Lower leg skin (tissue), 4 donors: Measurements from ENCODE around the gene ARF1. TPM values are rescaled to one million over a fixed set of nuclear protein-coding genes. Genes with fewer than 3 reads are reported as not detected.

Experiments
- DNase-seq, 2 donors: peaks; one replicate each; pipeline ENCODE4 v3.0.0-alpha.2; 2019; ENCODE audit warnings: low spot score in 2 of 2
- H3K4me3 ChIP-seq: fragments of 200-600 bp; sonication (generic); 2 replicates; pipeline ENCODE4 v1.5.1; 2017; ENCODE audit warnings: mild to moderate bottlenecking, low read depth; ENCODE audit not compliant: poor library complexity, severe bottlenecking
- POLR2A ChIP-seq, 2 donors: fragments of 450-650 bp; IDR thresholded peaks; one replicate each; pipeline ENCODE4 v1.6.1; 2016 to 2017; ENCODE audit warnings: antibody characterized with exemption in 2 of 2, mild to moderate bottlenecking in 1 of 2, moderate library complexity in 1 of 2
- WGBS, 2 donors: methylation state at CpG; one replicate each; pipeline ENCODE4 v1.1.5; 2018; 5-methylcytosine and 5-hydroxymethylcytosine counted together
- intact Hi-C: fragments of 100-400 bp; cut with DNase I; formaldehyde crosslinking; loops from one replicate; pipeline ENCODE4 v1.15.0; 2023; ENCODE audit warnings: low total_unique reads
- total RNA-seq, 4 donors: library from RNA; depleted of rRNA; stranded (reverse); fragments of >200 nt; gene quantifications; one replicate each; pipeline ENCODE4 v1.1.0, GENCODE V29; 2016
- TF ChIP-seq, protein P1 (sequence below), 3 donors: fragments of 450-650 bp; IDR thresholded peaks; one replicate each; pipeline ENCODE4 v1.5.1; 2016; ENCODE audit warnings: antibody characterized with exemption in 3 of 3, mild to moderate bottlenecking in 3 of 3, moderate library complexity in 2 of 3

ARF1 gene
- total RNA-seq, 4 donors from 2014 or later: 242 to 326 (median 317) TPM

DNA sequence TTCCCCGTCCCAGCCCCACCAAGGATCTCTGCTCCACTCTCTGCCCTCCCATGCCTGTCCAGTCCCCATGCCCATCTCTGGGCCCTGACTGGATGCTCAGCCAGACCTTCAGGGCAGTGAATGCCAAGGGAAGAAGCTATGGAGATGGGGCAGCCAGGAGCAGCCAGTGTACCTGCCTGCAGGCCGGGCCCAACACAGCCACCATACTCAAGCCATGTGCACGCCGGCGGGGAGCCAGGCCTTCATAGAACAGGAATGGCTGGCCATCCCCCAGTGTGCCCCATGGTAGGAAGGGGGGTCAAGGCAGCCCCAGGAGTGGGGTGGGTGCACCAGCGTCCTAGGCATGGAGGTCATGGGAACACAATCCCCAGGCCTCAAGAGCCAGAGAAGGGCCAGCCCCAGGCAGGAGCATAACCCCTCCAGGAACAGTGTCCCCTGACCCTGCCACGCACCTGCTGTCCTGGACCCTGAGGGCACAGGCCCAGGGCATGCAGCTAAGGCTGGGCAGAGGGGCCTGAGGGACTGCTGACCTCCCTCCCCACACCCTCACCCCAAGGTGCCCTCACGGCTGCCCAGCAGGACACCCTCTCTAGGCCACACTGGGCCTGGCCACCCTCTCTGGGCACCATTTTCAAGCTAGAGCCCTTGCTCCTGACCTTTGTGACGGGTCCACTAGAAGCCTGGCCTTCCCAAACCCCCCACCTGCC, 20.3 kb upstream of the ARF1 start:
- intact Hi-C loops: no loop called here
- TF ChIP-seq, protein P1, sequence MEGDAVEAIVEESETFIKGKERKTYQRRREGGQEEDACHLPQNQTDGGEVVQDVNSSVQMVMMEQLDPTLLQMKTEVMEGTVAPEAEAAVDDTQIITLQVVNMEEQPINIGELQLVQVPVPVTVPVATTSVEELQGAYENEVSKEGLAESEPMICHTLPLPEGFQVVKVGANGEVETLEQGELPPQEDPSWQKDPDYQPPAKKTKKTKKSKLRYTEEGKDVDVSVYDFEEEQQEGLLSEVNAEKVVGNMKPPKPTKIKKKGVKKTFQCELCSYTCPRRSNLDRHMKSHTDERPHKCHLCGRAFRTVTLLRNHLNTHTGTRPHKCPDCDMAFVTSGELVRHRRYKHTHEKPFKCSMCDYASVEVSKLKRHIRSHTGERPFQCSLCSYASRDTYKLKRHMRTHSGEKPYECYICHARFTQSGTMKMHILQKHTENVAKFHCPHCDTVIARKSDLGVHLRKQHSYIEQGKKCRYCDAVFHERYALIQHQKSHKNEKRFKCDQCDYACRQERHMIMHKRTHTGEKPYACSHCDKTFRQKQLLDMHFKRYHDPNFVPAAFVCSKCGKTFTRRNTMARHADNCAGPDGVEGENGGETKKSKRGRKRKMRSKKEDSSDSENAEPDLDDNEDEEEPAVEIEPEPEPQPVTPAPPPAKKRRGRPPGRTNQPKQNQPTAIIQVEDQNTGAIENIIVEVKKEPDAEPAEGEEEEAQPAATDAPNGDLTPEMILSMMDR (IDR thresholded peaks at IDR 0.05): no peak
- TF ChIP-seq POLR2A (IDR thresholded peaks at IDR 0.05): no peak
- no peak overlapping the region for H3K4me3 ChIP-seq
- WGBS, 2 donors: 94 to 97% methylated on average over 8 of the region's 9 CpGs
- DNase-seq: peak in 1 of 2 donors; percentile 78

DNA sequence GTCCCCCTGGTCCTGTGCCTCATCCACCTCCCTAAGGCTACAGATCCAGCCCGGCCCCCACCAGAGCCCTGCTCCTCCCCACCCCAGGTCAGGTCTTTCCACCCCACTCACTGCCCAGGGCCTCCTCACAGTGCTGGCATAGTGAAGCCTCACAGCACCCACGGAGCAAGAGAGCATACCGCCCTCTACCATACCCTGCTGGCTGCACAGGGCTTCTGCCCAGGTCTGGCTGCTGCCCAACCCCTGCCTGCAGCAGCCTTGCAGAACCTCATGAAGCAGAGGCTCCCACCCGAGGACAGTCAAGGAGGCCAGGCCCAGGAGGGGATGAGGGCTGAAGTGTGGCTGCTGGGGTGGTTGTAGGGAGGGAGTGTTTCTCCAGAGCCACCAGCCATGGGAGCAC, 19.7 kb upstream of the ARF1 start:
- peak in 1 of 2 donors; percentile 73 for DNase-seq
- 43 to 62% methylated on average over 3 to 4 of the region's 4 CpGs for WGBS, 2 donors
- H3K4me3 ChIP-seq: no peak overlapping the region
- intact Hi-C loops: no loop called here
- TF ChIP-seq, protein P1 (IDR thresholded peaks at IDR 0.05): no peak
- no peak for TF ChIP-seq POLR2A (IDR thresholded peaks at IDR 0.05)

DNA sequence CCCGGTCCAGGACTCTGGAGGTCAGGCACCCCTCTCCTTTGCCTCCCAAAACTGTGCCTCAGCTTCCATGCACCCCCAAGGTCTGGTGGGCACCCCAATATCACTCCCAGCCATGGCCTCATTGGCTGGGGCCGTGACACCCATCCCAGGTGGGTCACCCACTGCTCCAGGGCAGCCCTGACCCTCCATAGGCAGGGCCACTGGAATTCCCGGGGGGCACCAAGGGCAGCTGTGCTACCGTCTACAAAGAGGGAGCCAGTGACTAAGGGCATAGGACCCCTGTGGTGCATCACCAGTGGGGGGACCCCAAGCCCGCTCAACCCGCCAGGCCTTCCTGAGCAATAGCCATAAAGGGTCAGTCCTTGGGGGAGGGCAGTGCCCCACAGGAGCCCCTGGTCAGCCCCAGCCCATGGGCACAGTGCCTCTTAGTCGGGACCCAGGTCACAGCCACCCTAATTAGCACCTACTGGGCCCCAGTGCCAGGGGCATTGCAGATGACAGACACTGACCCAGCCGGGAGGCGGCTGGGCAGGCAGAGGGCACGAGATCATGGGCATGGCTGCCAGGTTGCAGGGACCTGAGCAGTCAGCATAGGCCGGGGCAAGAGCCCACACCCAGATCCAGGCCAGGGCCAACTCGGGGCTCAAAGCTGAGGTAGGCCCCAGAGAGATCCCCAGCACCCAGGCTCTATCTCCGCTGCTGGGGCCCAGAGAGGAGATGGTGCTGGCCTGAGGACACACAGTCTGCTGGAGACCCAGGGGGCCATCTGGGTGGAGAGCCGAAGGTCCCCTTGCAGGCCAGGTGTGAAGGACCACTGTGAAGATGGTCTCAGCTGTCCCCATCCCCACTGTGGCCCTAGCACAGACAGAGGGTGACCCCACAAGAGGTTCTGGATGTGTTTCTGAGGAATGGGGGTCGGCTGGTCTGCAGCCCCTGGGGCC, 19.0 kb upstream of the ARF1 start:
- intact Hi-C loops: no loop called here
- WGBS, 2 donors: 77 to 80% methylated on average over 7 to 12 of the region's 15 CpGs
- H3K4me3 ChIP-seq: no peak overlapping the region
- TF ChIP-seq, protein P1 (IDR thresholded peaks at IDR 0.05): no peak
- TF ChIP-seq POLR2A (IDR thresholded peaks at IDR 0.05): no peak
- peak in 1 of 2 donors; percentile 82 for DNase-seq

DNA sequence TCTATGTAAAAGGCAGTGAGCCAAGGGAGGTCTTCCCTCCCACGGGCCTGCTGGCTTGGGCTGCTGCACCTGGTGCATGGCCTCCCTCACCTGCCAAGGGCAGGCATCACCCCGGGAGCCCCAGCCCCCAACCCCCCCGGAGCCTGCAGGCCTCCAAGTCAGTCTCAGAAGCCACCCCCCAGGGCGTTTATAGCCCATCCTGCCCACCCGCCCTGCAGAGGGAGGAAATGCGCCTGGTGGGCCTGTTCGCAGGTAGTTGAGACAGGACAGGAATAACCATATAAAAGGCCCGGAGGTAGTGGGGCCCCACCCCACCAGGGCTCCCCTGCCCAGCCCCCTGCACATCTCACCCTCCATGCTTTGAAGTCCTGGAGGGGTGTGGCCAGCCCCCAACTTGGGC, 18.2 kb upstream of the ARF1 start:
- no peak overlapping the region for H3K4me3 ChIP-seq
- peak in 1 of 2 donors; percentile 79 for DNase-seq
- WGBS, 2 donors: 32 to 35% methylated on average over 8 of the region's 8 CpGs
- no peak for TF ChIP-seq POLR2A (IDR thresholded peaks at IDR 0.05)
- TF ChIP-seq, protein P1 (IDR thresholded peaks at IDR 0.05): no peak
- intact Hi-C loops: no loop called here

DNA sequence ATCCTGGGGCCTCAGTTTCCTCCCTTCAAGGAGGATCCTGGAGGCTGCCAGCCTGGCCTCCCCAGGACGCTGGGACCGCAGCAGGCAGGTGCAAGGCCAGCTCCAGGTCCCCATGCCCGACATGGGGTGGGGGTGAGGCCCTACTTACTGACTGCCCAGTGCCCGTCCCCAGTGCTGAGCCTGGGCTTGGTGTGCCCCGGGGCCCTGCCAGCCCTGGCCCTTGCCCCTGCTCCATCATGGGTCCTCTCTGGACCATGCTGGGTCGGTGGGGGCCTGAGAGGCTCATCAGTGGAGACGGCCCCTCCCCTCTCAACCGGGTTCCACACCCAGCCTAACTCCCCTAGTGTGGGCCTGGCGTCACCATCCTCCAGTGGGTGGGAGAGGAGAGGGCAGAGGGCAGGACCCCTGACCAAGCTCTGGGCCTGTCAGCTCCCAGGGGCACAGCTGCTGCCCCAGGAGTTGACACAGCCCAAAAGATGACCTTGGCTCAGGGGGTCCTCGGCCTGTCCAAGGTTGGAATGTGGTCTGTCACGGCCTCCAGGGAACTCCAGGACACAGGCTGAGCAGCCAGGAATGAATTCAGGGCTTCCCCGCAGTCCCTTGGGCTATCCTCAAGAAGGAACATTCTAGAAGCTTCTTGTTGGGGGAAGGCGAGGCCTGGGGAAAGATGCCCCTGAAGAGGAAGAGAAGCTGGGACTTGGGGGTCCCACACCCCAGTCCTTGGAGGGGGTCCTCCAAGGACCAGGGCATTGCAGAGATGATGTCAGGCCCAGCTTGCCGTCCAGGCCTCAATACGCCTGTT, 17.6 kb upstream of the ARF1 start:
- intact Hi-C loops: no loop called here
- 67 to 74% methylated on average over 9 to 12 of the region's 15 CpGs for WGBS, 2 donors
- DNase-seq: peak in 1 of 2 donors; percentile 65
- no peak for TF ChIP-seq POLR2A (IDR thresholded peaks at IDR 0.05)
- TF ChIP-seq, protein P1 (IDR thresholded peaks at IDR 0.05): no peak
- H3K4me3 ChIP-seq: no peak overlapping the region
